Spinal cord (tissue), 10 donors: ENCODE results near the gene HPX. TPM values are rescaled to one million over a fixed set of nuclear protein-coding genes. Genes with fewer than 3 reads are reported as not detected.

Experiments
- DNase-seq, 6 donors: peaks; one replicate each; pipeline versions ENCODE4 v3.0.0 to v3.0.0-alpha.2; 2013 to 2015; ENCODE audit warnings: low spot score in 6 of 6, low read depth in 4 of 6
- H3K27ac ChIP-seq: one replicate; pipeline ENCODE4 v1.5.1; 2013; ENCODE audit warnings: low read depth, low read length, control low read depth
- H3K27me3 ChIP-seq: one replicate; pipeline ENCODE4 v1.6.1; 2013; ENCODE audit warnings: low read length; ENCODE audit not compliant: control insufficient read depth, insufficient read depth
- H3K36me3 ChIP-seq: one replicate; pipeline ENCODE4 v1.6.1; 2013; ENCODE audit warnings: low read length; ENCODE audit not compliant: control insufficient read depth, insufficient read depth
- H3K4me1 ChIP-seq: one replicate; pipeline ENCODE4 v1.6.1; 2013; ENCODE audit warnings: low read length; ENCODE audit not compliant: control insufficient read depth, insufficient read depth
- H3K4me3 ChIP-seq: one replicate; pipeline ENCODE4 v1.5.1; 2013; ENCODE audit warnings: low read depth, low read length, control low read depth
- H3K9me3 ChIP-seq: one replicate; pipeline ENCODE4 v1.6.1; 2013; ENCODE audit warnings: low read length; ENCODE audit not compliant: control insufficient read depth, insufficient read depth
- WGBS: methylation state at CpG from one replicate; pipeline ENCODE4 v1.1.5; 2013; ENCODE audit warnings: missing lambda C conversion rate; ENCODE audit not compliant: insufficient coverage; 5-methylcytosine and 5-hydroxymethylcytosine counted together
- polyA plus RNA-seq, 2 donors: library from polyadenylated mRNA; unstranded; fragments of 120-200 nt; gene quantifications; one replicate each; pipeline ENCODE4 v1.2.1, GENCODE V29; 2013; ENCODE audit not compliant: insufficient read length in 2 of 2
- total RNA-seq, 2 donors: library from RNA; depleted of rRNA in 1 of 2; stranded (reverse); fragments of 120-200 nt in 1 of 2; fragments of >200 nt in 1 of 2; gene quantifications; one replicate each; pipeline versions ENCODE4 v1.2.3 to v1.2.4, GENCODE V29; 2013 to 2014
- donor health status: healthy.

Gene HPX
- total and polyA plus RNA-seq, 4 donors, result 0.89 to 11.0 (median 4.4) TPM

DNA sequence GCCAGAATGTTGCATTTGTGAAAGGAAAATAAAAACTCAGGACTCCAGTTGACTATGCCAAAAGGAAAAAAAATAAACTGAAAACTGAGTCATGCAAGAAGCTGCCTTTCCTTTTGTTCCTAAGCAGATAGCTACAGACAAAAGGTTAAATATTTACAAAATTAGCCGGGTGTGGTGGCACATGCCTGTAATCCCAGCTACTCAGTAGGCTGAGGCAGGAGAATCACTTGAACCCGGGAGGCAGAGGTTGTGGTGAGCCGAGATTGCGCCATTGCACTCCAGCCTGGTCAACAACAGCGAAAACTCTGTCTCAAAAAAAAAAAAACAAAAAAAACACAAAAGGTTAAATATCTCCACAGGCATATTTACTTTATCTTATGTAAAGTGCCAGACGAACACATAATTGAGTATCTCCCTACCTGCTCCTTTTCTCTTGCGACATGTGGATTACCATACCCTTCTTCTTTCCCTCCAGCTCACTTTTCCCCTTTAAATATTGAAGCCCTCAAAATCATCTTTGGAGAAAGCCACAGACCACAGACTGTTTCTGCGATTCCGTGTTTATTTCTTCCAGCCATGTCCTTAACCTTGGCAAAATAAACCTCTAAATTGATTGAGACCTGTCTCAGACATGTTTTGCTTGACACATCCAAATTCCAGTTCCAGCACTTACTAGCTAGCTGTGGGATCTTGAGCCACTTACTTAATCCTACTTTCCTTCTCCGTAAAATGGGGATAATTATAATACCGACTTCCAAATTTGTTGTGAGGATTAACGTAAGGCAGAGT is 52.8 kb downstream of the HPX start:
- Histone ChIP-seq H3K4me1 (peaks cover 18% of the 10 kb centered on the region), H3K27ac (no peak overlapping the region), H3K9me3 (no peaks in the 10 kb centered on the region), H3K36me3 (peaks cover 14% of the 10 kb centered on the region), H3K4me3 (no peak overlapping the region), H3K27me3 (no peaks in the 10 kb centered on the region)
- WGBS, result 78% methylated on average over 9 of the region's 12 CpGs
- no peak for DNase-seq

- no peak overlapping the region for H3K4me3 ChIP-seq
- H3K27ac ChIP-seq, result no peak overlapping the region
- no peaks in the 10 kb centered on the region for H3K27me3 ChIP-seq
- no peaks in the 10 kb centered on the region for H3K9me3 ChIP-seq
- H3K36me3 ChIP-seq, result no peaks in the 10 kb centered on the region
- no peak for DNase-seq
- peaks cover 3% of the 10 kb centered on the region for H3K4me1 ChIP-seq
- 77% methylated on average over 3 of the region's 7 CpGs for WGBS
Observed at GRCh38 chr11:6385046-6385777, 55.6 kb downstream of the HPX start.

Other genes starting within 250 kb of the HPX start
- gene OR52W1, start 241.8 kb downstream of the HPX start, total RNA-seq, result not detected
- gene OR52W1, start 241.8 kb downstream of the HPX start, polyA plus RNA-seq, result under 1 TPM; 0.24 TPM
- gene C11orf42, start 235.4 kb downstream of the HPX start, total RNA-seq, result not detected
- 1 to 10 TPM; 1.2 to 2.0 TPM for gene C11orf42, start 235.4 kb downstream of the HPX start, polyA plus RNA-seq
- gene FHIP1B, start 206.4 kb downstream of the HPX start, total RNA-seq, result 10 to 100 TPM; 14.6 to 30.1 TPM
- 10 to 100 TPM; 37.7 to 42.3 TPM for gene FHIP1B, start 206.4 kb downstream of the HPX start, polyA plus RNA-seq
- under 1 TPM; 0.20 to 0.39 TPM for gene CNGA4, start 201.9 kb downstream of the HPX start, total RNA-seq
- gene CNGA4, start 201.9 kb downstream of the HPX start, polyA plus RNA-seq, result under 1 TPM; 0.68 to 0.78 TPM
- 1 to 10 TPM; 1.6 to 2.0 TPM for gene CCKBR, start 181.1 kb downstream of the HPX start, total RNA-seq
- gene CCKBR, start 181.1 kb downstream of the HPX start, polyA plus RNA-seq, result 1 to 10 TPM; 4.1 to 4.4 TPM
- 100 to 1,000 TPM in 1 of 2 donors, 10 to 100 TPM in 1; 19.1 to 107 TPM for gene CAVIN3, start 120.5 kb downstream of the HPX start, total RNA-seq
- 10 to 100 TPM; 14.3 to 28.8 TPM for gene CAVIN3, start 120.5 kb downstream of the HPX start, polyA plus RNA-seq
- 10 to 100 TPM; 18.8 to 38.2 TPM for gene SMPD1, start 50.5 kb downstream of the HPX start, total RNA-seq
- gene SMPD1, start 50.5 kb downstream of the HPX start, polyA plus RNA-seq, result 10 to 100 TPM; 44.4 to 50.0 TPM
- 100 to 1,000 TPM; 117 to 154 TPM for gene APBB1, start 21.9 kb downstream of the HPX start, total RNA-seq
- 100 to 1,000 TPM; 271 to 282 TPM for gene APBB1, start 21.9 kb downstream of the HPX start, polyA plus RNA-seq
- gene TRIM3, start 33.0 kb upstream of the HPX start, total RNA-seq, result 10 to 100 TPM; 28.2 to 37.7 TPM
- gene TRIM3, start 33.0 kb upstream of the HPX start, polyA plus RNA-seq, result 10 to 100 TPM; 52.6 to 67.7 TPM
- gene ARFIP2, start 40.3 kb upstream of the HPX start, total RNA-seq, result 10 to 100 TPM; 30.5 to 46.2 TPM
- 10 to 100 TPM; 58.3 to 66.4 TPM for gene ARFIP2, start 40.3 kb upstream of the HPX start, polyA plus RNA-seq
- 10 to 100 TPM; 34.5 to 34.8 TPM for gene TIMM10B, start 40.5 kb upstream of the HPX start, total RNA-seq
- gene TIMM10B, start 40.5 kb upstream of the HPX start, polyA plus RNA-seq, result 10 to 100 TPM; 29.9 to 31.2 TPM
- 10 to 100 TPM in 1 of 2 donors, 1 to 10 TPM in 1; 6.6 to 11.4 TPM for gene DNHD1, start 56.3 kb upstream of the HPX start, total RNA-seq
- 10 to 100 TPM; 12.9 to 22.7 TPM for gene DNHD1, start 56.3 kb upstream of the HPX start, polyA plus RNA-seq
- gene RRP8, start 162.6 kb upstream of the HPX start, total RNA-seq, result 10 to 100 TPM; 11.6 to 24.5 TPM
- 10 to 100 TPM; 16.8 to 17.3 TPM for gene RRP8, start 162.6 kb upstream of the HPX start, polyA plus RNA-seq
- 100 to 1,000 TPM in 1 of 2 donors, 10 to 100 TPM in 1; 87.6 to 175 TPM for gene ILK, start 162.8 kb upstream of the HPX start, total RNA-seq
- 100 to 1,000 TPM; 111 to 134 TPM for gene ILK, start 162.8 kb upstream of the HPX start, polyA plus RNA-seq
- gene TAF10, start 171.2 kb upstream of the HPX start, total RNA-seq, result 10 to 100 TPM; 14.0 to 88.8 TPM
- gene TAF10, start 171.2 kb upstream of the HPX start, polyA plus RNA-seq, result 100 to 1,000 TPM in 1 of 2 donors, 10 to 100 TPM in 1; 83.4 to 103 TPM
- gene TPP1, start 178.4 kb upstream of the HPX start, total RNA-seq, result 10 to 100 TPM; 31.1 to 40.3 TPM
- gene TPP1, start 178.4 kb upstream of the HPX start, polyA plus RNA-seq, result 10 to 100 TPM; 73.1 to 81.2 TPM
- 10 to 100 TPM; 29.1 to 43.6 TPM for gene DCHS1, start 214.8 kb upstream of the HPX start, total RNA-seq
- gene DCHS1, start 214.8 kb upstream of the HPX start, polyA plus RNA-seq, result 10 to 100 TPM; 38.8 to 42.8 TPM
- gene MRPL17, start 242.4 kb upstream of the HPX start, total RNA-seq, result 10 to 100 TPM; 21.6 to 46.2 TPM
- gene MRPL17, start 242.4 kb upstream of the HPX start, polyA plus RNA-seq, result 10 to 100 TPM; 47.4 to 53.8 TPM